Measurements from ENCODE around the gene B3GALT6.
A peak's percentile ranks its signal among the peaks of the same experiment; 100 is the strongest.

B3GALT6 gene

GRCh38 chr1:1217621-1218523 lies 14.2 kb upstream of the B3GALT6 start:
- no peak for DNase-seq

GRCh38 chr1:1218524-1219200 lies 13.4 kb upstream of the B3GALT6 start:
- DNase-seq: no peak

DNA sequence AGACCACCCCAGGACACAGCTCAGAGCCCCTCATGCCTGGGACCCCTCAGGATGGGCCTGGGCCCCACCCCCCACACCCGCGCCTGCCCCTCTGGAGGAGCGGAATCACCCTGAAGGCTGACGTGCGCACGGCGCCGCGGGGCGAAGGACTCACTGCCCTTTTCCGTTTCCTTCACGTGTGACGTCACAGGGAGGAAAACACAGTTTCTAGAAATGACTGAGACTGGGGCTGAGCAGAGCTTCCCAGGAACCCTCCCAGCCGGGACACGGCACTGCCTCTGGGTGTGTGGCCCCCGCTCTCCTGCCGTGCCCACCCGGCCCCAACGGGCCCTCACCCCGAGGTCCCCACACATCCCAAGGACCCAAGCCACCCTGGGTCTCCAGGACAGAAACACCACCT lies 12.7 kb upstream of the B3GALT6 start:
- DNase-seq: no peak

GRCh38 chr1:1220197-1220596 lies 11.8 kb upstream of the B3GALT6 start:
- DNase-seq: no peak

GRCh38 chr1:1221887-1222574 lies 10.0 kb upstream of the B3GALT6 start:
- DNase-seq: no peak

DNA sequence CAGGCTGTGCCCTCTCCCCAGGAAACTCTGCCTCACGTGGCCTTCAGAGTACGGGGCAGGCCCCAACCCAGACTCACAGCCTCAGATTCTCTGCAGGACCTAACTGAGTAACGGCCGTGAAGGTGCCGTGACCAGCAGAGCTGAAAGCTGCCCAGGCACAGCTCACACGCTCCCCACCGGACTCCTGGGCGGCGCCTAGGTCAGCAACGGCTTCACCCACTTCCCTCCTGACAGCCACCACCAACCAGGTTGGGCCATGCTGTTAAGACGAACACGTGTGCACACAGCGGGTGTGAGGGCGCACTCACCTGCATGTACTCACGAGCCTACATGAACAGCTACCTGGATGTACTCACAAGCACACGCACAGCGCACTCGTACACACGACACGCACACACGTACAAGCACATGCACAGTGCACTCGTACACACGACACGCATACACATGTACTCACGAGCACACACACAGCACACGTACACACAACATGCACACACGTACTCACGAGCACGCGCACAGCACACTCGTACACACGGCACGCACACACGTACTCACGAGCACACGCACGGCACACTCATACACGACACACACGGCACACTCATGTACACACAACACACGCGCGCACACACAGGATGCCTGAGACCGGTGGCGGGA lies 9.3 kb upstream of the B3GALT6 start:
- DNase-seq: no peak

GRCh38 chr1:1223321-1223720 lies 8.7 kb upstream of the B3GALT6 start:
- no peak for DNase-seq

DNA sequence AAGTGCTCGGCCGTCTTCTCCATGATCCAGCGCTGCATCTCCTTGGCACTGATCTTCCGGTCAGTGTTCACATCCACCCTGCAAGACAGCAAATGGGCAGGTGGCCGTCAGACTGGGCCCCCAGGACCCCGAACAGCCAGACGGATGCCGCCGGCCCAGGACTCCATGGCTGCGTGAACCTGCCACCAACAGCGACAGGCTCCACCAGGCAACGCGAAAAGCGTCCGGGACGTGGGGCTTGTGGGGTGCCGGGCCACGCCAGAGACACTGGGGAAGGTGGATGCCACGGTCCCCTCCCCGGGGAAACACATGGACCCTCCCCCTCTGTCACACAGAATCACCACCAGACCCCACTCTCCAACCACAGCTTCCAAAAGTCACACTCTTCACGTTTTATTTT lies 8.1 kb upstream of the B3GALT6 start:
- no peak for DNase-seq

DNA sequence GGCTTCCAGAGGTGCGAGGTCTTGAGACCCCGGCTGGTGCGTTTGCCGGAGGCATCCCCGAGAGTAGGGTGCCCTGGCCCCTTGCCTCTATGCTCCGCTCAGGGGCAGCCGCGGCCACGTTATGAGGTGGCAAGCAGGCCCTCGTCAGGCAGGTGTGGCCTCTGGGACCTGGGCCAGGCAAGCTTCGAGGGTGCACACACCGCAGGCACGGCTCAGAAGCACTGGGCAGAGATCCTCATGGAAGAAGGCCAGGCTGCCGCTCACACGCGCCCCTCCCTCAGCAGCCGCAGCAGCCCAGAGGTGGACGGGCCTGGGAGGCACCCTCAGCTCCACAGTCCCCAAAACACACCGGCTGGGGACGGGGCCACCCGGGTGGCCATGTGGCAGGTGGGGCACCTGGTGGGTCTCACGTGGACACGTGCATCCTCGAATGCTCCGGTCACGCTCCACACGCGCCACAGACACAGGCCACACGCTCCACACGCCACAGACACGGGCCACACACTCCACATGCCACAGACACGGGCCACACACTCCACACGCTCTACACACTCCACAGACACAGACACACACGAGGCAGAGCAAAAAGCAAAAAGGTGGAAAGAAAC lies 6.7 kb upstream of the B3GALT6 start:
- no peak for DNase-seq

GRCh38 chr1:1225913-1226312 lies 6.1 kb upstream of the B3GALT6 start:
- no peak for DNase-seq

DNA sequence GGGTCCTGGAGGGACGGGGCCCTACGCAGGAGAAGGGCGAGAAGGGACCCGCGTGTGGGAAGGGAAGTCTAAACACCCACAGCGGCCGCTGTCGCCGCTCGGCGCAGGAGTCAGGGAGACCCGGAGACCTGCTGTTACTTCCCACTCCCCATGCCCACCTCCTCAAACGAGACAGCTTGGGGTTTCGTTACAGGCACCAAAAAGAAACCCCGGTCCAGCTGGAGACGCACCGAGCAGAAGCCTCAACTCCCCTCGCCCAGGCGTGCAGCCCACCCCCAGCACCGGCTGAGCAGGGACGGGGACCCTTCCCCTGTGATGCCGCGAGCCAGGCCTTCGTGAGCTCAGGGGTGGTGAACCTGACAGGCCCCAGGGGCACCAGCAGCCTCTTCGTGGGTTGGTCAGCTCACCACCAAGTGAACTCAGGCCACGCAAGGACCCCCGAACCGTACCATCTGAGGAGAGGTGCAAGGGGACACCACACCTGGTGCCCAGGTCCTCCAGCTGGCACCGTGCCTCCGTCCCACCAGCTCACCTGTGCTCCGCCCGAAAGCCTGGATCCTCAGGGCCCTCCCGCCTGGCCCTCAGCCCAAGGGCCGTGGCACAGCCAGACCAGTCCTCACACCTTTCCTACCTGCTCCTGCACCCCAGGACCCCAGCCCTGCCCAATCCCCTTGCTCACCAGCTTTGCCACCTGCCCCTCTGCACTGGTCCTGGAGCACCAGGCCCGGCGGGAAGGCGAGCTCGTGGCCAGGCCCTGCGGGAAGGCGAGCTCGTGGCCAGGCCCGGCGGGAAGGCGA lies 5.3 kb upstream of the B3GALT6 start:
- no peak for DNase-seq

DNA sequence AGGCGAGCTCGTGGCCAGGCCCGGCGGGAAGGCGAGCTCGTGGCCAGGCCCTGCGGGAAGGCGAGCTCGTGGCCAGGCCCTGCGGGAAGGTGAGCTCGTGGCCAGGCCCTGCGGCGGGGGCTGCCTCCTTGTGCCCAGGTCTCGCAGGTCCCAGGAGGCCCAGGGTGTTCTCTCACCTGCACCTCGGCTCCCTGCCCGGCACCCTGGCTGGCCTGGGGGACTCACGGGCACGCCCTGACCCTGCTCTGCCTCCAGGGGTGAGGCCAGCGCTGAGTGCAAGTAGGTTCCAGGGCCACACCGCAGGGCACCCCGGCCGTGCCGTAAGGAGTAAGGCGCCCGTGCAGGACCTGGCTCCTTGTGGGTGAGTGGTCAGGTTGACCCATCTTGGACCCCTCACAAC lies 4.7 kb upstream of the B3GALT6 start:
- no peak for DNase-seq

DNA sequence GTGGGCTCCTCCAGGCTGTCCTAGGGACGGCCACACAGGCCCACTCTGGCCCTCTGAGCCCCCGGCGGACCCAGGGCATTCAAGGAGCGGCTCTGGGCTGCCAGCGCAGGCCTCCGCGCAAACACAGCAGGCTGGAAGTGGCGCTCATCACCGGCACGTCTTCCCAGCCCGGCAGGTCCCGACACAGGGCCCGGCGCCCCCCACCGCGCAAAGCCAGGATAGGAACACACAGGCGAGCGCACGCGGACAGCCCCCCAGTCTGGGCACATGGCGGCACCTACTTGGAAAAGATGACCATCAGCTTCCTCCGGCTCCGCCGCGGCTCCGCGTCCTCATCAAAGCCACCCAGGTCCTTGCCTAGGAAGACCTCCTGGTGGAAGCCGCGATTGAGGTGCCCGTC lies 3.9 kb upstream of the B3GALT6 start:
- DNase-seq: no peak

DNA sequence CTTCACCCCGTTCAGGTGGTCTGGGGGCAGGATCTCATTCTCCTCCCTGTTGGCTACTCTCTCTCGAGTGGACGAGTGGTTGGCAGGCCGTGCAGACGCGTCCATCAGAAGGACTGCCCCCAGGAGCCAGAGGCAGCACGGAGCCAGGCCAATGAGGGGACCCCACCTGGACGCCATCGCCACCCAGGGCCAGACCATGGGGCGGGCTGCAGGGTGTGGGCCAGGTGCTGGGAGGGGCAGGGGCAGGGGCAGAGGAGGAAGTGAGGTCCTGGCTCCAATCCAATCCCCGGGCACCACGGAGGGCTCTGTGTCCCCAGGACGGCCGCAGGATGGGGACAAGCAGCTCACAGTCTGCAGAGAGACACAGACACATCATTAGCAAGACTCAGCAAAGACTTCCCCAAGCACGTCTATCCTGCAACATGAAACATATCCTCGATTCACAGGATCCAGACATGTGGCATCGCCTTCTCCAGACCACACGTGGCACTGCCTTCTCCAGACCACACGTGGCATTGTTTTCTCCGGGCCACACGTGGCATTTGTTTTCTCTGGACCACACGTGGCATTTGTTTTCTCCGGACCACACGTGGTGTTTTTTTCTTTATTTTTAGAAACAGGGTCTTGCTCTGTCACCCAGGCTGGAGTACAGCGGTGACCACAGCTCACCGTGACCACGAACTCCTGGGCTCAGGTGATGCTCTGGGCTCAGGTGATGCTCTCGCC lies 3.3 kb upstream of the B3GALT6 start:
- DNase-seq: no peak

GRCh38 chr1:1229770-1230169 lies 2.3 kb upstream of the B3GALT6 start:
- DNase-seq: no peak

DNA sequence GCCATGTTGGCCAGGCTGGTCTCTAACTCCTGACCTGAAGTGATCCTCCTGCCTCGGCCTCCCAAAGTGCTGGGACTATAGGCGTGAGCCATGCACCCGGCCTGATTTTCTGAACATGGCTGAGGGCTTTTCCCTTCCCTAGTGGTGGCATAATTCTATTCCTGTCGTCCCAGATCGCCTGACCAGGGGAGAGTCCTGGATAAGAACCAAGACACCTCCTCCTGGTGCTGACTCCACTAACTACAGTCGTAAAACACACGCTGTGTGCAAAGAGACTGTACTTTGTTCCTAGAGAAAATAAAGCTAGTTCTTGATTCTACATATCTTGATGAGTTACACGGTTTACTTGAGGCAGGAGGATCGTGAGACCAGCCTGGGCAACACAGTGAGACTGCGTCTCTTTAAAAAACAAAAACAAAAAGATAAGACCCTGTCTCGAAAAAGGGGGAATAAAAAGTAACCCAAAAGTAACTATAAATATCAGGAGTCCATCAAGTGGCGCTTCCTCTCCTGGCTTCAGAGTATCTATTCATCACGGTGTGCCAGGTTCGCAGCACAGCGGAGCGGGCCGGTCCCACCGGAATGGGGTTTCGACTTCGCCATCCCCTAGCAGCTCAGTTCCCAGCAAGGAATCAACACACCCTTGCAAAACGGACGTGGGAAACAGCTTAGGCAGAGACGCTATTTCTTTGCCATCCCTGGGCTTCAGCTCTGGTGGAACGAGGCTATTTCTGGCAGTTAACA lies 1.2 kb upstream of the B3GALT6 start:
- DNase-seq: no peak

GRCh38 chr1:1231400-1232207 lies 433 bp upstream of the B3GALT6 start, which contains the start of gene SDF4:
SDF4 (minus strand) TSS chr1:1232001; CDS start chr1:1228772, 3,229 bp downstream.
- peak; percentile 84 to 91 for DNase-seq

DNA sequence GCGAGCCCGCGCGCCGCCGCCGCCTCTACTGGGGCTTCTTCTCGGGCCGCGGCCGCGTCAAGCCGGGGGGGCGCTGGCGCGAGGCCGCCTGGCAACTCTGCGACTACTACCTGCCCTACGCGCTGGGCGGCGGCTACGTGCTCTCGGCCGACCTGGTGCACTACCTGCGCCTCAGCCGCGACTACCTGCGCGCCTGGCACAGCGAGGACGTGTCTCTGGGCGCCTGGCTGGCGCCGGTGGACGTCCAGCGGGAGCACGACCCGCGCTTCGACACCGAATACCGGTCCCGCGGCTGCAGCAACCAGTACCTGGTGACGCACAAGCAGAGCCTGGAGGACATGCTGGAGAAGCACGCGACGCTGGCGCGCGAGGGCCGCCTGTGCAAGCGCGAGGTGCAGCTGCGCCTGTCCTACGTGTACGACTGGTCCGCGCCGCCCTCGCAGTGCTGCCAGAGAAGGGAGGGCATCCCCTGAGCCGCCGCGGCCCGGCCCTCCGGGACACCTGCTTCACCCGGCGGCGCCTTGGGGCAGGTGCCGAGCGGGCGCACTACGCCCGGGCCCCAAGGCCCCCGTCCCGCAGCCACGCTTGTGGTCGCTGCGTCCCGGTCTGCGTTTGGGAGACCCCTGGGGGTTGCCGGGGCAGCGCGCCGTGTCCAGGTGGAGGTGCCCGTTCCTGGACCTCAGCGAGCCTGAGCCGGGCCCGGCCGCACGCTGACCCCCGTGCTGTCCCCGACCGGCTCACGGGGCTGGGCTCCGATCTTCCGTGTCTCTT lies 944 bp downstream of the B3GALT6 start:
- DNase-seq: no peak

- DNase-seq: no peak
Measured at GRCh38 chr1:1233567-1233892, 1.5 kb downstream of the B3GALT6 start.
